Germinal center (tissue), 1 donor: ENCODE measurements around the gene SETDB2.

Experiments
- DNase-seq: peaks from one replicate; pipeline ENCODE4 v3.0.0; 2012; ENCODE audit warnings: mixed read lengths, low spot score

SETDB2 gene

GRCh38 chr13:49533591-49534269 lies 89.7 kb downstream of the SETDB2 start:
- peak; percentile 16 for DNase-seq

GRCh38 chr13:49536144-49536873 lies 92.2 kb downstream of the SETDB2 start:
- no peak for DNase-seq

GRCh38 chr13:49538404-49538803 lies 94.3 kb downstream of the SETDB2 start:
- DNase-seq = no peak

GRCh38 chr13:49539313-49539712 lies 95.2 kb downstream of the SETDB2 start:
- DNase-seq = no peak

GRCh38 chr13:49539746-49540145 lies 95.7 kb downstream of the SETDB2 start:
- no peak for DNase-seq

GRCh38 chr13:49540552-49540951 lies 96.5 kb downstream of the SETDB2 start:
- no peak for DNase-seq

- DNase-seq = no peak
These were observed 99.6 kb downstream of the SETDB2 start for GRCh38 chr13:49543656-49544055.
